Epithelial cell of proximal tubule (primary cell): Measurements from ENCODE around the gene UCP2. TPM values are rescaled to one million over a fixed set of nuclear protein-coding genes. Genes with fewer than 3 reads are reported as not detected.

Experiments used
- DNase-seq: peaks from one replicate; pipeline ENCODE4 v3.0.0-alpha.2; 2011; ENCODE audit warnings: low read depth
- H3K4me3 ChIP-seq: 2 replicates; pipeline ENCODE4 v1.5.1; 2011; ENCODE audit warnings: low read depth, mild to moderate bottlenecking, low read length
- total RNA-seq: library from RNA; depleted of rRNA; stranded (reverse); fragments of >200 nt; gene quantifications from 2 replicates; pipeline ENCODE4 v1.2.3, GENCODE V29; 2015
- TF ChIP-seq, protein P1 (sequence below): conservative IDR thresholded peaks from 2 replicates; pipeline ENCODE4 v1.5.1; 2012; ENCODE audit warnings: low read depth, mild to moderate bottlenecking, low read length

UCP2 gene
- total RNA-seq, 1 donor from 2014 or later, result 86.2 TPM

DNA sequence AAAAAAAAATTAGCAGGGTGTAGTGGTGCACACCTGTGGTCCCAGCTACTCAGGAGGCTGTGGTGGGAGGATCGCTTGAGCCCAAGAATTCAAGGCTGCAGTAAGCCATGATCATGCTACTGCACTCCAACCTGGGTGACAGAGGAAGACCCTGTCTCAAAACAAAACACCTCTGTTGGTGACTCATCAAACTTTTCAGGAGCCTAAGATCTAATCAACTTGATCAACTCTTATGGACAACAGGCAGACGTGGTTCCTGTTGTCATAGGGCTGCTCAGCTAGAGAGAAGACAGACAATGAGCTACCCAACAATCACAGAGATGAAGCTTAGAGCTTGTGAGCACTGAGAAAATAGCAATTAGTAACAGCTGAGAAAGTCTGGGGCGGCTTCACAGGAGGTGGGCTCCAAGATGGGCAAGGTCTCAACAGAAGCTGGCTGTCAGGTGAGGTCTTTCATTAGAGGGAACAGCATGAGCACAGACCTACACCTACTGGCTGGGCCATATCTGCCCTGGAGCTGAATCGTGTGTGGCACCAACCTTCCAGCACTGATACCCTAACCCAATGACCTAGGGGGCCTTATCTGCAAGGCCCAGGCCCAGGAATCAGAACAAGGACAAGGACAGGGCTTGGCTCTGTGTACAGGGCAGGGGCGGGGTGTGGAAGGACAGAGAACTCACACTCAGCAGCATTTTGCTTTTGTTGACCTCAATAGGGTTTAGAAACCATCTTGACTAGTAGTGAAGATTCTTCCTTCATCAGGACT lies 33.5 kb upstream of the UCP2 start:
- no peak for DNase-seq
- H3K4me3 ChIP-seq, result no peak overlapping the region
- TF ChIP-seq, protein P1, sequence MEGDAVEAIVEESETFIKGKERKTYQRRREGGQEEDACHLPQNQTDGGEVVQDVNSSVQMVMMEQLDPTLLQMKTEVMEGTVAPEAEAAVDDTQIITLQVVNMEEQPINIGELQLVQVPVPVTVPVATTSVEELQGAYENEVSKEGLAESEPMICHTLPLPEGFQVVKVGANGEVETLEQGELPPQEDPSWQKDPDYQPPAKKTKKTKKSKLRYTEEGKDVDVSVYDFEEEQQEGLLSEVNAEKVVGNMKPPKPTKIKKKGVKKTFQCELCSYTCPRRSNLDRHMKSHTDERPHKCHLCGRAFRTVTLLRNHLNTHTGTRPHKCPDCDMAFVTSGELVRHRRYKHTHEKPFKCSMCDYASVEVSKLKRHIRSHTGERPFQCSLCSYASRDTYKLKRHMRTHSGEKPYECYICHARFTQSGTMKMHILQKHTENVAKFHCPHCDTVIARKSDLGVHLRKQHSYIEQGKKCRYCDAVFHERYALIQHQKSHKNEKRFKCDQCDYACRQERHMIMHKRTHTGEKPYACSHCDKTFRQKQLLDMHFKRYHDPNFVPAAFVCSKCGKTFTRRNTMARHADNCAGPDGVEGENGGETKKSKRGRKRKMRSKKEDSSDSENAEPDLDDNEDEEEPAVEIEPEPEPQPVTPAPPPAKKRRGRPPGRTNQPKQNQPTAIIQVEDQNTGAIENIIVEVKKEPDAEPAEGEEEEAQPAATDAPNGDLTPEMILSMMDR, result no peak

DNA sequence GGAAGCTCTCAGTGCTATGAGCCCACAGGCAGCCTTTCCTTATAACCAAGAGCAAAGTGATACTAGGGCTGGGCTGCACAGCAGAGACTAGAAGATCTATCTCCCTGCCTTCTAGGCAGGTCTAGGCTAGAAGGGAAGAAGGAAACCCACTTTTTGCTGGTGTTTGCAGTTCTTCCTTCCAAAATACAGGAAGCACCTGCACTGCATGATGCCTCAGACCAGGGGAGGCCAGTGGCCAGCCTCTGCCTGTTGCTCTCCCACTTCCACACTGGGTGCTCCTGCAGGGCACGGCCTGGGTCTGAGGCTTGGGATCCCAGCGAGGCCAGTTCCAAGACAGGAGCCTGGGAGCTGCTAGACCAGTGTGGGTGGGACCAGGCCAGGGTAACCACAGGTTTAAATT lies 32.2 kb upstream of the UCP2 start:
- DNase-seq, result no peak
- H3K4me3 ChIP-seq, result no peak overlapping the region

DNA sequence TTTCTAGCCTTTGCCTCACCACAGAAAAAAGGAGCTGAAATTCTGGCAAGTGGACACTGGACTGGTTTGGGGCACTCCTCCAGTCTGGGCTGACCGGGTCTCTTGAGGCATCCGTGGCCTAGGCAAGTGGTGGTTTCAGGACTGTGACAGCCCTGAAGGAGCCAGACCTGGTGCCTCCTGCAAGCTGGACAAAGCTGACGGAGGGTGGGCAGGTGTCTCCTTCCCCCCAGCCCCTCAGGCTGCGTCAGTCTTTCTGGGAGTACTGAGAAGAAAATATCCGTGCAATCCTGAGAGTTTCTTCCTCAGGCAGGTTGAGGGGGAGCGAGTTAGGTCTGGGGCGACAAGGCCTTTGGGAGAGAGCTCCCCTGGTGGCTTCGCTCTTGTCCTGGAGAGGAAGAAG lies 30.5 kb upstream of the UCP2 start:
- no peak for DNase-seq
- no peak overlapping the region for H3K4me3 ChIP-seq
- TF ChIP-seq, protein P1, result no peak

More for the DNA sequence above, 32.2 kb upstream of the UCP2 start:
- TF ChIP-seq, protein P1, result no peak

DNA sequence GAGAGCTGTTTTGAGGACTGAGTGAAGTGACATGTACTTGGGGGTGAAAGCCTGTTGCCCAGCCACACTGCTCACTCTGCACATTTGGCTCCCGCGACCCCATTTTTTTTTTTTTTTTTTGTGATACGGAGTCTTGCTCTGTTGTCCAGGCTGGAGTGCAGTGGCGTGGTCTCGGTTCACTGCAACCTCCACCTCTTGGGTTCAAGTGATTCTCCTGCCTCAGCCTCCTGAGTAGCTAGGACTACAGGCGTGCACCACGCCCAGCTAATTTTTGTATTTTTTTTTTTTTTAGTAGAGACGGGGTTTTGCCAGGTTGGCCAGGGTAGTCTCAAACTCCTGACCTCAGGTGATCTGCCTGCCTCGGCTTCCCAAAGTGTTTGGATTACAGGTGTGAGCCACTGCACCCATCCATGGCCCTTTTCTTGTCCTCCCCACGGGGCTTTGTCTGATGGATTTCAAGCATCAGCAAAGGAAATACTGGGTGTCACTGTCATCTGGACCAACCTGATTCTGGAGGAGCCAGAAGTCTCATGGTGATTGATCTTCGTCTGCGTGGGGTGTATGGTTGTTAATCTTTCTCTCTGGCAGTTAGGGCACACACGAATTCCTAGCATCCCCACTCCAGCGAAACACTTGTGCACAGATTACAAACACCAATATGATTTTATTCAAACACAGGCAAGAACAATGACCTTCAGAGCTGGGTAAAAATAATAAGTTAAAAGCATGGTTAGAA lies 29.6 kb upstream of the UCP2 start:
- TF ChIP-seq, protein P1, result no peak
- no peak overlapping the region for H3K4me3 ChIP-seq
- DNase-seq, result no peak

DNA sequence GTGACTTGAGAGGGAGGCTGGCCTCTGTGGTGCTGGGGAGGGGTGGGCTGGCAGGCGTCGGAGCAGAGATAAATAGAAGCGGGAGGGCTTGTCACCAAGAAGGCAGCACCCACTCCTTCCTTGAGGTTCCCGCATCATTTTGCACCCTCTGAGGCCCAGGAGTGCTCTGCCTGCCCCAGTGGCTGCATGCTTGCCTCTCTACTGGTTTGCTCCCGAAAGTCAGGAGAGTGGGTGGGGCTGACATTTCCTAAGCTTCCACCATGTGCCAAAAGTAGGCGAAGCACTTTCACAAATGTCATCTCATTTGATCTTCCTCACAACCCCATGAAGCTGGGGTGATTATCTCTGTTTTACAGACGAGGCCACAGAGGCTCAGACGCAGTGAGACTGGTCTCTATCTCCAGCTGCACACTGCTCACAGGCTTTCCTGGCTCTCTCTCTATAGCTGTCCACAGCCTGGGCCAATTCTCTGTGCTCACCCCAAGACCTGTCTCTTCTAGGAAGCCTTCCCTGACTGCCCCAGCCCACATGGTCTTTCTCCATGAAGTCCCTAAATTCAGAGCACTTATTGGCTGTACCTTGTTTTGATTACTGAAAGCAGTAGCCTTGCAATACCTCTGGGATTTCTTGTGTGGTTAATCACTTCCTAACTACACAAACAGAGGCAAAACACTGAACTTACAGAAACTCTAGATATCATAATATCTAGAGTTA lies 28.9 kb upstream of the UCP2 start:
- H3K4me3 ChIP-seq, result no peak overlapping the region
- TF ChIP-seq, protein P1, result no peak
- DNase-seq, result no peak

DNA sequence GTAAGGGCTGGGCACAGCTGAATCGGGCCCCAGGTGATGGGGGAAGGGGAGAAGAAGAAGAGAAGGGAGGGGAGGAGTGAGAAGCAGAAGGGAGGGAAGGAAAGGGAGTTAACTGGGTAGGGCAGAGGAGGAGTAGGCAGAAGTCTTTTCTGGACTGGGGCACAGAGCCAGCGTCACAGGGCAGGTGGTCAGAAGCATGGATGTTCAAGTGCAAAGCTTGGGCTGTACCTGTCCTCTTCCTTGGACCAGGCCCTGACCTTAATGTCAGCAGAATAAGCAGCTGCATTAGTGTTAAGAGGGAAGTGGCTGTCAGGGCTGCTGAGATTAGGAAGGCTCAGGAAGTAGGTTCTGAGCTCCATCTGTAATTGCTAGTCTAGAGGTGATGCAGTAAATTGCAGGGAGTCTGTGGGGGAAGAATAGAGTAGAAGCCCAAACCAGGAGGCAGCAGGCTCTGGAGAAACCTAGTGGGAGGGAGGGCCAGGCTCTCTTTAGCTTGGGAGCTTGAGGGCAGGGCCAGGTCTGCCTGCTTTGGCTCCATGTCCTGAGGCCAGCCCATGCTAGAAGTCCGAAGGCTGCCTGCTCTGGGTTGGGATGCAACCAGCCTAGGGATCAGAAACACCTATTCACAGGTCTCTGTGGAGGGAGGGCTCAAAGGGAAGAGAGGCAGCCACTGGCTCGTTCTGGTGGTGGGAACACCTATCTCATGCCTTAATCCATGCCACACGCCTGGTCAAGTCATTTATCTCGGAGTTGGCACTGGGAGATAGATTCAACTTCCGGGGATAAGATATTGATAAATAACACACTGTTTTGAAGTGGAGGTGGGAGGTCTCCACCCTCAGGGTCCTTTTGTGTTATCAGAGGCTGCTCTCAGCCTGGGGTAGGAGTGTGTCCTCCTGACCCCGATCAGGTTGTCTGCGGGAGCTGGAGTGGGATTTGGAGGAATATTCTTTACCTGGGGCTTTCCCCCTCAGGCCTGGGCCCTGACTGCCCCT lies 28.0 kb upstream of the UCP2 start:
- TF ChIP-seq, protein P1, result no peak
- DNase-seq, result no peak
- H3K4me3 ChIP-seq, result no peak overlapping the region
